H9 (cell line): ENCODE data around the gene SHISA9. TPM values are rescaled to one million over a fixed set of nuclear protein-coding genes. Genes with fewer than 3 reads are reported as not detected.

ENCODE experiments used
- DNase-seq: peaks from one replicate; pipeline ENCODE4 v3.0.0-alpha.2; 2017
- H2AFZ ChIP-seq: one replicate; pipeline ENCODE4 v1.6.1; 2013; ENCODE audit warnings: mild to moderate bottlenecking, low read length, control low read depth, moderate library complexity
- H2AK5ac ChIP-seq: 2 replicates; pipeline ENCODE4 v1.6.1; 2013; ENCODE audit warnings: low read length, control low read depth, mixed read lengths; ENCODE audit not compliant: insufficient read length
- H2BK120ac ChIP-seq: one replicate; pipeline ENCODE4 v1.6.1; 2013; ENCODE audit warnings: low read depth, mild to moderate bottlenecking, low read length, control low read depth, inconsistent platforms; ENCODE audit not compliant: poor library complexity, severe bottlenecking
- H2BK12ac ChIP-seq: 2 replicates; pipeline ENCODE4 v1.6.1; 2013; ENCODE audit warnings: low read length, control low read depth, mixed read lengths, low read depth; ENCODE audit not compliant: insufficient read length
- H2BK15ac ChIP-seq: 2 replicates; pipeline ENCODE4 v1.6.1; 2013; ENCODE audit warnings: low read depth, low read length, control low read depth
- H2BK20ac ChIP-seq: one replicate; pipeline ENCODE4 v1.6.1; 2013; ENCODE audit warnings: low read depth, mild to moderate bottlenecking, low read length, control low read depth, inconsistent platforms; ENCODE audit not compliant: poor library complexity, severe bottlenecking
- H2BK5ac ChIP-seq: 2 replicates; pipeline ENCODE4 v1.6.1; 2013; ENCODE audit warnings: low read length, control low read depth, mixed read lengths; ENCODE audit not compliant: insufficient read length
- H3K14ac ChIP-seq: 2 replicates; pipeline ENCODE4 v1.6.1; 2013; ENCODE audit warnings: low read length, control low read depth; ENCODE audit not compliant: insufficient read depth
- H3K18ac ChIP-seq: 2 replicates; pipeline ENCODE4 v1.6.1; 2013; ENCODE audit warnings: low read depth, mild to moderate bottlenecking, mixed read lengths, low read length, control low read depth; ENCODE audit not compliant: insufficient read length
- H3K23ac ChIP-seq: 2 replicates; pipeline ENCODE4 v1.6.1; 2013; ENCODE audit warnings: low read length, control low read depth, mixed read lengths, low read depth; ENCODE audit not compliant: insufficient read length
- H3K23me2 ChIP-seq: 2 replicates; pipeline ENCODE4 v1.6.1; 2013; ENCODE audit warnings: low read depth, mild to moderate bottlenecking, mixed read lengths, low read length, control low read depth; ENCODE audit not compliant: insufficient read length, poor library complexity, severe bottlenecking
- H3K27ac ChIP-seq: 2 replicates; pipeline ENCODE4 v1.5.1; 2013; ENCODE audit warnings: low read length, control low read depth, mixed read lengths, low read depth; ENCODE audit not compliant: insufficient read length
- H3K27me3 ChIP-seq: 2 replicates; pipeline ENCODE4 v1.6.1; 2013; ENCODE audit warnings: low read length, control low read depth, inconsistent platforms; ENCODE audit not compliant: insufficient read depth
- H3K4ac ChIP-seq: 2 replicates; pipeline ENCODE4 v1.6.1; 2013; ENCODE audit warnings: low read depth, mild to moderate bottlenecking, control low read depth, inconsistent platforms, low read length, moderate library complexity
- H3K4me1 ChIP-seq: 2 replicates; pipeline ENCODE4 v1.6.1; 2013; ENCODE audit warnings: low read length, control low read depth, inconsistent platforms; ENCODE audit not compliant: insufficient read depth
- H3K4me2 ChIP-seq: 2 replicates; pipeline ENCODE4 v1.6.1; 2013; ENCODE audit warnings: low read length, control low read depth, mixed read lengths; ENCODE audit not compliant: insufficient read length, insufficient read depth
- H3K56ac ChIP-seq: 2 replicates; pipeline ENCODE4 v1.6.1; 2013; ENCODE audit warnings: low read depth, mild to moderate bottlenecking, mixed read lengths, low read length, control low read depth; ENCODE audit not compliant: insufficient read length
- H3K79me1 ChIP-seq: 2 replicates; pipeline ENCODE4 v1.6.1; 2013; ENCODE audit warnings: low read depth, mild to moderate bottlenecking, moderate library complexity, low read length, control low read depth, inconsistent platforms; ENCODE audit not compliant: insufficient read depth, poor library complexity, severe bottlenecking
- H3K79me2 ChIP-seq: 2 replicates; pipeline ENCODE4 v1.6.1; 2013; ENCODE audit warnings: low read length, control low read depth, inconsistent platforms; ENCODE audit not compliant: insufficient read depth
- H3K9ac ChIP-seq: 2 replicates; pipeline ENCODE4 v1.6.1; 2013; ENCODE audit warnings: low read length, control low read depth, mixed read lengths; ENCODE audit not compliant: insufficient read length; ENCODE audit errors: extremely low read depth
- H3K9me3 ChIP-seq: one replicate; pipeline ENCODE4 v1.6.1; 2013; ENCODE audit warnings: low read depth, low read length, inconsistent platforms; ENCODE audit not compliant: control insufficient read depth
- H3T11ph ChIP-seq: one replicate; pipeline ENCODE4 v1.6.1; 2013; ENCODE audit warnings: mild to moderate bottlenecking, low read length, control low read depth, inconsistent platforms
- H4K20me1 ChIP-seq: one replicate; pipeline ENCODE4 v1.6.1; 2013; ENCODE audit not compliant: control insufficient read depth, insufficient read length, insufficient read depth
- H4K5ac ChIP-seq: 2 replicates; pipeline ENCODE4 v1.6.1; 2013; ENCODE audit warnings: low read depth, mild to moderate bottlenecking, mixed read lengths, low read length, control low read depth; ENCODE audit not compliant: insufficient read length
- H4K8ac ChIP-seq: replicated peaks from 2 replicates; pipeline ENCODE4 v1.6.1; 2013; ENCODE audit warnings: low read length, control low read depth, mixed read lengths, low read depth; ENCODE audit not compliant: insufficient read length
- H4K91ac ChIP-seq: 2 replicates; pipeline ENCODE4 v1.6.1; 2013; ENCODE audit warnings: low read depth, mild to moderate bottlenecking, moderate library complexity, mixed read lengths, low read length, control low read depth; ENCODE audit not compliant: insufficient read length
- H3K27ac Mint-ChIP-seq, 3 experiments: 2 replicates in 2 of 3; 3 replicates in 1 of 3; pipeline ENCODE4 v1.8.0; 2020 to 2021; ENCODE audit warnings: mixed read lengths in 3 of 3, mild to moderate bottlenecking in 1 of 3, moderate library complexity in 1 of 3
- H3K27me3 Mint-ChIP-seq: 2 replicates; pipeline ENCODE4 v1.8.0; 2021; ENCODE audit warnings: low read depth, mild to moderate bottlenecking, moderate library complexity, mixed read lengths
- H3K36me3 Mint-ChIP-seq, 3 experiments: 2 replicates in 2 of 3; 3 replicates in 1 of 3; pipeline ENCODE4 v1.8.0; 2020 to 2021; ENCODE audit warnings: low read depth in 3 of 3, mixed read lengths in 3 of 3; ENCODE audit not compliant: insufficient read depth in 1 of 3
- H3K4me1 Mint-ChIP-seq, 2 experiments: 2 replicates each; pipeline ENCODE4 v1.8.0; 2020; ENCODE audit warnings: mixed read lengths in 2 of 2
- H3K4me3 Mint-ChIP-seq, 2 experiments: 2 replicates in 1 of 2; 3 replicates in 1 of 2; pipeline ENCODE4 v1.8.0; 2020 to 2021; ENCODE audit warnings: mild to moderate bottlenecking in 2 of 2, mixed read lengths in 2 of 2, moderate library complexity in 1 of 2
- H3K9me3 Mint-ChIP-seq, 2 experiments: 2 replicates in 1 of 2; 3 replicates in 1 of 2; pipeline ENCODE4 v1.8.0; 2020; ENCODE audit warnings: mild to moderate bottlenecking in 2 of 2, mixed read lengths in 2 of 2, moderate library complexity in 1 of 2
- CTCF ChIP-seq: fragments of 200-600 bp; sonication (generic); conservative IDR thresholded peaks from 3 replicates; pipeline ENCODE4 v1.8.0; 2021; ENCODE audit warnings: antibody characterized with exemption, mild to moderate bottlenecking
- total RNA-seq: library from RNA; stranded (reverse); gene quantifications from 2 replicates; pipeline ENCODE4 v1.2.1, GENCODE V29; 2021

The SHISA9 gene
- total RNA-seq, 1 experiment from 2014 or later = 7.0 TPM

GRCh38 chr16:12958366-12958765 lies 57.0 kb downstream of the SHISA9 start:
- H4K20me1 ChIP-seq = no peaks in the 10 kb centered on the region
- H2BK12ac ChIP-seq = no peak overlapping the region
- no peak overlapping the region for H3K18ac ChIP-seq
- H4K5ac ChIP-seq = no peak overlapping the region
- Mint-ChIP-seq H3K27ac (no peak overlapping the region), H3K27me3 (peaks cover 2% of the 10 kb centered on the region; the same call in 1 of the 2 replicates), H3K4me1 (peaks cover 4 to 5% of the 10 kb centered on the region in 2 experiments; a peak in 2 of 4 replicates), H3K9me3 (peaks cover 2 to 3% of the 10 kb centered on the region in 2 experiments; a peak in 3 of 5 replicates), H3K36me3 (peaks cover 3 to 20% (median 13%) of the 10 kb centered on the region in 3 experiments; a peak in 5 of 7 replicates), H3K4me3 (no peak overlapping the region)
- H4K91ac ChIP-seq = no peak overlapping the region
- H3K4me1 ChIP-seq = peaks cover 3% of the 10 kb centered on the region; the same call in 1 of the 2 replicates
- no peak overlapping the region for H2BK20ac ChIP-seq
- no peaks in the 10 kb centered on the region for H3K79me1 ChIP-seq
- no peaks in the 10 kb centered on the region for H3K79me2 ChIP-seq
- H3K27ac ChIP-seq = no peak overlapping the region
- no peak overlapping the region for H2BK15ac ChIP-seq
- no peak overlapping the region for H3T11ph ChIP-seq
- DNase-seq = no peak
- H3K14ac ChIP-seq = no peak overlapping the region
- no peak overlapping the region for H3K4ac ChIP-seq
- no peaks in the 10 kb centered on the region for H3K27me3 ChIP-seq
- H3K56ac ChIP-seq = no peak overlapping the region
- no peak overlapping the region for H4K8ac ChIP-seq
- H2BK120ac ChIP-seq = no peak overlapping the region
- no peak overlapping the region for H3K9ac ChIP-seq
- no peak overlapping the region for H2AFZ ChIP-seq
- no peak overlapping the region for H2BK5ac ChIP-seq
- H3K23ac ChIP-seq = no peak overlapping the region
- H3K9me3 ChIP-seq = no peaks in the 10 kb centered on the region
- H3K23me2 ChIP-seq = no peaks in the 10 kb centered on the region
- H2AK5ac ChIP-seq = no peak overlapping the region
- TF ChIP-seq CTCF = no peak
- no peak overlapping the region for H3K4me2 ChIP-seq
